Upper lobe of right lung (tissue), 1 donor: ENCODE data around the gene TNK2. TPM values are rescaled to one million over a fixed set of nuclear protein-coding genes. Genes with fewer than 3 reads are reported as not detected.

Experiments used
- ATAC-seq: fragments of 200-7000 bp; cut with Tn5 transposase; one replicate; pipeline ENCODE4 v1.9.1; 2020; ENCODE audit warnings: mild to moderate bottlenecking, moderate library complexity
- DNase-seq: peaks from one replicate; pipeline ENCODE4 v3.0.0-alpha.2; 2020
- H3K27ac ChIP-seq: fragments of 200-600 bp; one replicate; pipeline ENCODE4 v1.8.0; 2022
- H3K27me3 ChIP-seq: fragments of 200-600 bp; one replicate; pipeline ENCODE4 v1.8.0; 2022; ENCODE audit warnings: mild to moderate bottlenecking
- H3K36me3 ChIP-seq: fragments of 200-600 bp; one replicate; pipeline ENCODE4 v1.8.0; 2022
- H3K4me1 ChIP-seq: fragments of 200-600 bp; one replicate; pipeline ENCODE4 v1.8.0; 2022
- H3K4me3 ChIP-seq: fragments of 200-600 bp; one replicate; pipeline ENCODE4 v1.8.0; 2022; ENCODE audit warnings: mild to moderate bottlenecking
- H3K9me3 ChIP-seq: fragments of 200-600 bp; one replicate; pipeline ENCODE4 v1.8.0; 2022
- intact Hi-C: fragments of 100-400 bp; cut with DNase I; formaldehyde crosslinking; loops from one replicate; pipeline ENCODE4 v1.11.0; 2022
- total RNA-seq: library from RNA; stranded (reverse); fragmentation: NEBNext Ultra II Directional; extraction: Animal tissue kit (Norgen Biotek cat#: 25700); gene quantifications from one replicate; pipeline ENCODE4 v1.2.1, GENCODE V29; 2021
- TF ChIP-seq, protein P1 (sequence below): fragments of 200-600 bp; IDR thresholded peaks from one replicate; pipeline ENCODE4 v1.8.0; 2022; ENCODE audit warnings: antibody characterized with exemption
- donor health status: DM: no; HTN: yes; CAD: no; lungs with severe emphysema.

TNK2 gene
- total RNA-seq, 1 donor from 2014 or later: 58.8 TPM

DNA sequence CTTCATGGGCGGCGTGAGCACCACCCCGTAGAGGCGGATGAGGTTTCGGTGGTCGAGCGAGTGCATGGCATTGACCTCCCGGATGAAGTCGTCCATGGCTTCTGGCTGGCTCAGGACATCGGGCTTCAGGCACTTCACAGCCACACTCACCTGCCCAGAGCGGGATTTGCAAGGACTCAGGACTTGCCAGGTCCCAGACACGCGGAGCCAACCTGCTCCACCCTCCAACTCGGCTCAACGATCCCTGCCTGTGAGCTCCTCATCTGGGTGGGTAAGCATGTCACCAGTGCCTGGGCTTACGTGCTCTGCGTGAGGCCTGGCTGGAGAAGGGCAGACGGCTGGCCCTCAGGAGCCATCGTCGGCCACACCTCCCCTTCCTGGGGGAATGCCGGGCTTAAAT is 25.2 kb downstream of the TNK2 start:
- Histone ChIP-seq H3K9me3 (no peaks in the 10 kb centered on the region), H3K4me3 (no peak overlapping the region), H3K36me3 (peaks cover 43% of the 10 kb centered on the region), H3K27me3 (no peaks in the 10 kb centered on the region), H3K27ac (no peak overlapping the region), H3K4me1 (peaks cover 6% of the 10 kb centered on the region)
- no peak for ATAC-seq
- TF ChIP-seq, protein P1, sequence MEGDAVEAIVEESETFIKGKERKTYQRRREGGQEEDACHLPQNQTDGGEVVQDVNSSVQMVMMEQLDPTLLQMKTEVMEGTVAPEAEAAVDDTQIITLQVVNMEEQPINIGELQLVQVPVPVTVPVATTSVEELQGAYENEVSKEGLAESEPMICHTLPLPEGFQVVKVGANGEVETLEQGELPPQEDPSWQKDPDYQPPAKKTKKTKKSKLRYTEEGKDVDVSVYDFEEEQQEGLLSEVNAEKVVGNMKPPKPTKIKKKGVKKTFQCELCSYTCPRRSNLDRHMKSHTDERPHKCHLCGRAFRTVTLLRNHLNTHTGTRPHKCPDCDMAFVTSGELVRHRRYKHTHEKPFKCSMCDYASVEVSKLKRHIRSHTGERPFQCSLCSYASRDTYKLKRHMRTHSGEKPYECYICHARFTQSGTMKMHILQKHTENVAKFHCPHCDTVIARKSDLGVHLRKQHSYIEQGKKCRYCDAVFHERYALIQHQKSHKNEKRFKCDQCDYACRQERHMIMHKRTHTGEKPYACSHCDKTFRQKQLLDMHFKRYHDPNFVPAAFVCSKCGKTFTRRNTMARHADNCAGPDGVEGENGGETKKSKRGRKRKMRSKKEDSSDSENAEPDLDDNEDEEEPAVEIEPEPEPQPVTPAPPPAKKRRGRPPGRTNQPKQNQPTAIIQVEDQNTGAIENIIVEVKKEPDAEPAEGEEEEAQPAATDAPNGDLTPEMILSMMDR: no peak
- intact Hi-C loops: no loop called here
- DNase-seq: no peak

DNA sequence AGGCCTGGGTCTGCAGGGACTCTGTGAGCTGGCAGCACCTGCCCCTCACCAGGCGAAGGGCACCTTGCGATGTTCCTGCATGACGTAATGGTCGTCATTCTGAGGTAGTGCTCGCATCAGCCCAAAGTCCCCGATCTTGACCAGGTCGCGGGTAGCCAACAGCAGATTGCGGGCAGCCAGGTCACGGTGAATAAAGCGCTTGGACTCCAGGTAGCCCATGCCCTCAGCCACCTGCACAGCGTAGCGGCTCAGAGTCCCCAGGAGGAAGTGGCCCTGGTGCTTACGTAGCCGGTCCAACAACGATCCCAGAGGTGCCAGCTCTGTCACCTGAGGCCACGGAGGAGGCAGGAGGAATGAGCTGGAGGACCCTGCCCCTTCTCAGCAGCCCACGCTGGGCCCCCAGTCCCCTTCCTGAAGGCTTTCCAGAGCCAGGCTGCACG is 26.3 kb downstream of the TNK2 start:
- Histone ChIP-seq H3K9me3 (no peaks in the 10 kb centered on the region), H3K4me1 (peaks cover 8% of the 10 kb centered on the region), H3K36me3 (peaks cover 52% of the 10 kb centered on the region), H3K27ac (no peak overlapping the region), H3K27me3 (no peaks in the 10 kb centered on the region), H3K4me3 (no peak overlapping the region)
- intact Hi-C loops: no loop called here
- DNase-seq (no peak), ATAC-seq (no peak)
- TF ChIP-seq, protein P1: no peak

DNA sequence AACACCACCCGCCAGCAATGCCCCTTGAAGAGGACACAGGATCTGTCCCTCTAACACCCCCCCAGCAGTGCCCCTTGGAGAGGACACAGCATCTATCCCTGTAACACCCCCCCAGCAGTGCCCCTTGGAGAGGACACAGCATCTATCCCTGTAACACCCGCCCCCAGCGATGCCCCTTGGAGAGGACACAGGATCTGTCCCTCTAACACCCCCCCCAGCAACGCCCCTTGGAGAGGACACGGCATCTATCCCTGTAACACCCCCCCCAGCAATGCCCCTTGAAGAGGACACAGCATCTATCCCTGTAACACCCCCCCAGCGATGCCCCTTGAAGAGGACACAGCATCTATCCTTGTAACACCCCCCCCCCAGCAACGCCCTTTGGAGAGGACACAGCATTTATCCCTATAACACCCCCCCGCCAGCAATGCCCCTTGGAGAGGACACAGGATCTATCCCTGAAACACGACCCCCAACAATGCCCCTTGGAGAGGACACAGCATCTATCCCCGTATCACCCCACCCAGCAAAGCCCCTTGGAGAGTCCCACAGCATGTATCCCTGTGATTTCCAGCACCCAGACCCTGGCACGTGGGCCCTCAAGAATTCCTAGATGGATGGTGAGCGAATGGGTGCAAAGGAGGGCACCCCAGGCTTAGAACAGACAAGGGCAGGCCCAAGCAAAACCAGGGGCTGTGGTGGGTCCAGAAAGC is 26.9 kb downstream of the TNK2 start:
- Histone ChIP-seq H3K27ac (no peak overlapping the region), H3K36me3 (peaks cover 52% of the 10 kb centered on the region), H3K4me1 (peaks cover 11% of the 10 kb centered on the region), H3K9me3 (no peaks in the 10 kb centered on the region), H3K4me3 (no peak overlapping the region), H3K27me3 (no peaks in the 10 kb centered on the region)
- DNase-seq (no peak), ATAC-seq (no peak)
- intact Hi-C loops: no loop called here
- TF ChIP-seq, protein P1: no peak

DNA sequence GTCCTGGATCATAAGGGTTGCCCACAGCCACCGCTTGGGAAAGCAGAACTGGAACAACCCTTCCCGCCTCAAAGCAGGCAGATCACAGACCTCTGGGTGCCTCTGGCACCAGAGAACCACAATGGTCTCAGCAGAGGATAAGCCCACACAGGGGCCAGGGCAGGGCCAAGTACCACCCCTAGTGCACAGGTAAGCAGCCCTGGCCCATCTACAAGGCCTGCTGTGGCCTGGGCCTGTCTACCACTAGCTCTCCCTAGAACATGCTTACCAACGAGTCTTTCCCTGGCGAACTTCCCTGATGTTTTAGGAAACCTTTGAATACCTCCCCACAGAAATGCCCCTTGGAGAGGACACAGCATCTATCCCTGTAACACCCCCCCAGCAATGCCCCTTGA is 28.3 kb downstream of the TNK2 start:
- peaks cover 52% of the 10 kb centered on the region for H3K36me3 ChIP-seq
- DNase-seq (no peak), ATAC-seq (no peak)
- H3K27me3 ChIP-seq: no peaks in the 10 kb centered on the region
- peaks cover 10% of the 10 kb centered on the region for H3K4me1 ChIP-seq
- TF ChIP-seq, protein P1: no peak
- intact Hi-C loops: no loop called here
- H3K9me3 ChIP-seq: no peaks in the 10 kb centered on the region
- H3K27ac ChIP-seq: no peak overlapping the region
- no peak overlapping the region for H3K4me3 ChIP-seq

DNA sequence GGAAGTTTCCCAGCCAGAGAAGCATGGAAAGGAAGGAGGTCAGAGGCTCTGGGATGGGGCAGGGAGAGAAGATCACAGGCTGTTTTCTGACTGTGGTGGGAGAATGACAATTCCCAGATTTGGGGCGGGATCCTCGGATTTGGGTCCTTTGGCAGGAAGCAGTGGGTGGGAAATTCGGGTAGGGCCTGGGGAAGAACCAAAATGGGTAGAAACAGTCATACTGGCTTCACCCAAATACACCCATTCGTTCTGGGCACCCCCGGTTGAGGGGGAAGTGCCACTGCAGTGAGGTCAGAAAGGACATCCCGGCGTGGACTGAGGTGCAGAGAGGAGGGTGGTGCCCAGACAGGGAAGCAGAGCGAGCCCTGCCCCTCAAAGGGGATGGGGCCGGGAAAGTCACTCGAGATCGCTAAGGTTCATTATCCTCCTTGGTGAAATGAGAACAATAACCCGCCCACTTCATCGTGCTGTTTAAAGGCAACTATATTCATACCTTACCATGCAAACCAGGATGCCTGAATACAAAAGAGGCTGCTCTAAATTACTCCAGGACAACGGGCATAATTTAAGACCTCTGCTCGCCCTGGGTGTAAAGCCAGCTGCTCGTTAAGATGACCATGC is 28.8 kb downstream of the TNK2 start:
- intact Hi-C loops: no loop called here
- no peak overlapping the region for H3K4me3 ChIP-seq
- H3K9me3 ChIP-seq: no peaks in the 10 kb centered on the region
- TF ChIP-seq, protein P1: no peak
- H3K27me3 ChIP-seq: no peaks in the 10 kb centered on the region
- DNase-seq: no peak
- peaks cover 51% of the 10 kb centered on the region for H3K36me3 ChIP-seq
- peaks cover 5% of the 10 kb centered on the region for H3K4me1 ChIP-seq
- H3K27ac ChIP-seq: no peak overlapping the region
- no peak for ATAC-seq
